ENCODE results near the gene GALNTL6.

The GALNTL6 gene

GRCh38 chr4:171876636-171877035 lies 63.4 kb downstream of the GALNTL6 start:
- no peak for DNase-seq (ENCODE audit: low read depth in 2 of 2, low spot score in 1 of 2)

GRCh38 chr4:171880136-171880535 lies 66.9 kb downstream of the GALNTL6 start:
- DNase-seq (ENCODE audit: low read depth in 2 of 2, low spot score in 1 of 2), result no peak

GRCh38 chr4:171889681-171890080 lies 76.5 kb downstream of the GALNTL6 start:
- DNase-seq (ENCODE audit: low read depth in 2 of 2, low spot score in 1 of 2), result no peak

- no peak for DNase-seq (ENCODE audit: low read depth in 2 of 2, low spot score in 1 of 2)
These were observed 77.8 kb downstream of the GALNTL6 start for GRCh38 chr4:171891038-171891437.

GRCh38 chr4:171896426-171896825 lies 83.2 kb downstream of the GALNTL6 start:
- DNase-seq (ENCODE audit: low read depth in 2 of 2, low spot score in 1 of 2), result no peak

- no peak for DNase-seq (ENCODE audit: low read depth in 2 of 2, low spot score in 1 of 2)
These were observed 106.1 kb downstream of the GALNTL6 start for GRCh38 chr4:171919314-171919713.

DNA sequence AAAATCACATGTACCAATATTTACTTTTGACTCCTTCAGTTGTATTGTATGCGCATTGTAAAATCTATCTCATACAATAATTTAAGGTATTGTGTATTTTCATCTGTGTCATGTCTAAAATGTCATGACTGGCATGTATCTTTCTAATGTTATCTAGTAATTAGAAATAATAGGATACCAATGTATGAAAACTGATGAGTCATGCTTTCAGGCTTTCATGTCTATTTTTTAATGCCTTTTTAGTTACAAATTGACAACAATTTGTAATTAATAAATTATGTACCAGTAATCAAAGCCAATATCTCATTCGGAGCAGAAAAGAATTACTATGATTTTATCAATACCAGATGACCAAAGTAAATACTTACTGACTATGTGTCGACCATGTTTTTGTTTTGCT lies 107.7 kb downstream of the GALNTL6 start:
- DNase-seq (ENCODE audit: low read depth in 2 of 2, low spot score in 1 of 2), result no peak

DNA sequence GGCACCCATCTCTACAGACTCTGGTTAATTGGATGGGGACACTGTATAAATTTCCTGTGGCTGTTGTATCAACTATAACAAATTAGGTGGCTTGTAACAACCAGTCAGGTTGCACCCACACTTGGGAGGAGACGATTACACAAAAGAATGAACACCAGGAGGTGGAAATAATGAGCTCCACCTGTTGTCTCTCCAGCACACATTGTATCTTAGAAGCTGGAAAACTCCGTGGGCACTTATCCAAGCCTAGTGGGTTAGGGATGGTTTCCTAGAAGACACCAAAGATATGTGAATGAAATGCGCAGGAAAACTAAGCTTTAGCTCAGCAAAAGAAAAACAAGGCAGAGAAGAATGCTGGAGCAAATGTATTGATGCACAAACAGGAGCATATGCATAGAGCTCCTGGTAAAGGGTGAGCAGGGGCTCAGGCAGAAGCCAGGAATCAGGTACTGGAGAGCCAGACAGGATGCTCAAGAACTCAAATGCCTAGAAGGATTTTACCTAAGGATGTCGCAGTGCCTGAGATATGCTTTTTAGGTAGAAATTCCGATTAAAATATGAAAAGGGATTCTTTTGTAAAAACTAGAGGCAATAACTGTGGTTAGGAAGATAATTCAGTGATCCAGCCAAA lies 111.7 kb downstream of the GALNTL6 start:
- DNase-seq (ENCODE audit: low read depth in 2 of 2, low spot score in 1 of 2), result no peak

- DNase-seq (ENCODE audit: low read depth in 2 of 2, low spot score in 1 of 2), result no peak
These were observed 115.1 kb downstream of the GALNTL6 start for GRCh38 chr4:171928336-171928735.

- no peak for DNase-seq (ENCODE audit: low read depth in 2 of 2, low spot score in 1 of 2)
These were observed 116.3 kb downstream of the GALNTL6 start for GRCh38 chr4:171929477-171929876.

DNA sequence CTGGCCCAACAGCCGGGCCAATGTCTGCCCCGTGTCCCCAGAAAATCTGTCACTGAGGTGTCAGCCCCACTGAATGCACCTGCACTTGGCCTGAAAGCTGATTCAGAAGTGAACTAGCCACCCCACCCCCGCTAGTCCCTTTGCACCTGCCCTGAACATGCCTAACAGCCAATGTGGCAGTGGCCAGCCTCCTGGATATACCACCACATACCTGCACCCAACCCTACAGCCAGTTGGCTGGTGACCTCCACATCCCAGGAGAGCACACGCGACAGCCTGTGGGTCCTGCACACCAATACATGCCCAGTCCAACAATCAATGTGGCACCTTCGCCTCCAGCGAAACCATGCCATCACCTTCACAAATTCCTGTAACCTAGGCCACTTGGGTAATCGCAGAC lies 116.7 kb downstream of the GALNTL6 start:
- no peak for DNase-seq (ENCODE audit: low read depth in 2 of 2, low spot score in 1 of 2)

DNA sequence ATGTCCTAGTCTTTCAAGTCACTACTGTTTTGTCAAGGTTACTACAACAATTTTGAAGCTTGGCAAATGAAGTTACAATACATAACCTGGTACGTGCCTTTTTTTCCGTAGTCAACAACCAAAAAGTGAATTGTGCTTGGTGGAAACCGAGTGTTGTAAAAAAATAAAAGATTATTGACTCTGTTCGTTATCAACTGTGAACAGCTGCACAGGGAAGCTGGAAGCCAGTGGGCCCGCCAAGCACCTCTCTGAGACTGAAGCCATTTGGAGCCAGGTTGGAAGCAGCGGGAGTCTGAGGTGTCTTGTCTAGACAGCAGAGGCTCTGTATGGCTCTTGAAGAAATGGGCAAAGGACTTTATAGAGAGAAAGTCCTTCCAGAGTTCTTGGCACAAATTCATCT lies 119.0 kb downstream of the GALNTL6 start:
- DNase-seq (ENCODE audit: low read depth in 2 of 2, low spot score in 1 of 2), result no peak

- DNase-seq (ENCODE audit: low read depth in 2 of 2, low spot score in 1 of 2), result no peak
These were observed 127.5 kb downstream of the GALNTL6 start for GRCh38 chr4:171940656-171941055.

GRCh38 chr4:171947400-171947799 lies 134.2 kb downstream of the GALNTL6 start:
- DNase-seq (ENCODE audit: low read depth in 2 of 2, low spot score in 1 of 2), result no peak

DNA sequence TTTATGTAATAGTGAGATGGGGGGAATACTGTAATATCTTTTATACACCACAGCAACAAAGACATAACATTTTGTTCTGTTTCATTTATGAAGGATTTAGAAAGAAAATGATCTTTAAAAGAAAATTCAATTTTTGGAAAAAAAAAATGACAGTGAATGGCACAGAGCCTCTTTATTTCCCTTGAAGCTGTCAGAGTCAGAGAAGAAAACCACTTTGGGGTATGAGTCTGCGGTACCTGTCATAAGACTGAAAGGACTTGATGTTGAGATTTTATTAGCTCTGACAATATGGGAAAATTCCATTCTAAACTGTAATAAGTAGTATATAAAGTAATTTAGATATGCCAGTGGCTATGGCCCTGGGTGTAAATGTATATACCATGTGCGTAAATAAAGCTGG lies 134.8 kb downstream of the GALNTL6 start:
- no peak for DNase-seq (ENCODE audit: low read depth in 2 of 2, low spot score in 1 of 2)

DNA sequence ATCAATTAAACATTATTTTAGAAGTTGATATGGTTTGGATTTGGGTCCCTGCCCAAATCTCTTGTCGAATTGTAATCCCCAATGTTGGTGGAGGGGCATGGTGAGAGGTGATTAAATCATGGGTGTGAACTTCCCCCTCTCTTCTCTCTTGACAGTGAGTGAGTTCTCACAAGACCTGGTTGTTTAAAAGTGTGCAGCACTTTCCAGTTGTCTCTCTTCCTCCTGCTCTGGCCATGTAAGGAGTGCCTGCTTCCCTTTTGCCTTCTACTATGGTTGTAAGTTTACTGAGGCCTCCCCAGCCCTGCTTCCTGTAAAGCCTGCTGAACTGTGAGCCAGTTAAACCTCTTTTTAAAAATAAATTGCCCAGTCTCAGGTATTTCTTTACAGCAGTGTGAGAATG lies 141.4 kb downstream of the GALNTL6 start:
- DNase-seq (ENCODE audit: low read depth in 2 of 2, low spot score in 1 of 2), result no peak

DNA sequence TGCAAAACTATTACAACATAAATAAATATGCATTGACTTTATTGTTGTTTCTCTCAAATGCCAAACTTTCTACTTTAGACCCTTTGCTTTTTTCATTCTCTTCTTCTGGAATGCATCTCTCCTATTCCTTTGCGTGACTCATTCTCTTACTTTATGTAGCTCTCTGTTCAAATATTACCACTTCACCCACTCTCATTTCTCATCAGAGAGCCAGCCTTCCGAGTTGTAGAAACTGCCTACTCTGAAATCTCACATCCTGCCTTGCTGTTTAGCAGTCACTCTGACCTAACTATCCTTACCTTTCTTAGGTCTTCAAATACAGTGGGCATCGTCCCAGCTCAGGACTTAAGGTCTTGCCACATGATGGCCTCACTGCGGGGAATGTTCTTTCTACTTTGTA lies 143.5 kb downstream of the GALNTL6 start:
- no peak for DNase-seq (ENCODE audit: low read depth in 2 of 2, low spot score in 1 of 2)

DNA sequence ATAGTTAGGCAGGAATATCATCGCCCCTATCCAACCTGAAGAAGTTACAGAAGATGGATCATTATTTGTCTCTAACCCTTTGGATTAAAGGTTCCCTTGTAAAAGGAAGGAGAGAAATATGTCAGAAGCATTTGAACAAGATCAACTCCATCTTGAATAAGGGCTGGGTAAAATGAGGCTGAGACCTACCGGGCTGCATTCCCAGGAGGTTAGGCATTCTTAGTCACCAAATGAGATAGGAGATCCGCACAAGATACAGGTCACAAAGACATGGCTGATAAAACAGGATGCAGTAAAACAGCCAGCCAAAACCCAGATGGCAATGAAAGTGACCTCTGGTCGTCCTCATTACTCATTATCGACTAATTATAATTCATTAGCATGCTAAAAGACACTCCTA lies 148.9 kb downstream of the GALNTL6 start:
- no peak for DNase-seq (ENCODE audit: low read depth in 2 of 2, low spot score in 1 of 2)

- no peak for DNase-seq (ENCODE audit: low read depth in 2 of 2, low spot score in 1 of 2)
These were observed 153.2 kb downstream of the GALNTL6 start for GRCh38 chr4:171966356-171966755.

DNA sequence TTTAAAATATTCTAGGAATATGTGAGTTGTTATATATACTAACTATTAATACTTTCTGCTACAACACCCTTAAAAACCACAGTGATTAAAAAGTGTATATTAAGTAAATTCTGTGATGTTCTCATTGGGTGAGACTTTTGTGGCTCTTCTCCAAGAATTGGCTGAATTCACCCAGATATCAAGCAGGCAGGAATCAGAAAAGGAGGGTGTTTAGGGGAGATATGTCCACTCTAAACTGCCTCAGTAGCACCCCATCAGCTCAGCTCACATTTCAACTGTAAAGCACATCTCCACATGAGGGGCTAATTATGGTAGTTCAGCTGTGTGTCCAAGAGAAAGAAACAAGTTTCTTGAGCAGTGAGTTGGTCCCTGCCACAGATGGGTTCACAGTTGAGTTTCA lies 165.0 kb downstream of the GALNTL6 start:
- DNase-seq (ENCODE audit: low read depth in 2 of 2, low spot score in 1 of 2), result no peak

DNA sequence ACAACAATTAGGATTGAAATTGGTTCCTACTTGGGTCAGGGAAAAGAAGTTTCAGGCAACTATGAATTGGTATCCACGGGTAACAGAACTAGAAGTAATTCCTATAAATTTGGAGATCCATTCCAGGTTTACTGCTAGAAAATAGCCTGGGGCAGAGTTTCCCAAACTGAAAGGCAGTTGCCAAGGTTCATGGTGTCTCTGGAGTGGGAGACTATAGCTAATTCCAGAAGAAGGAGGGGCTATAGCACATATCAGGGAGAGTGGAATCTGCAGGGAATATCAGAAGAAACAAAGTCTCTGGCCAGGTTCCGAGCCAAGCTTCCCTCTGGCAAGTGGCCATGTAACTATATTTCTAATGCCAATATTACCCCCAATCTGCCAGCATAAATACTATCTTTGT lies 166.3 kb downstream of the GALNTL6 start:
- DNase-seq (ENCODE audit: low read depth in 2 of 2, low spot score in 1 of 2), result no peak

DNA sequence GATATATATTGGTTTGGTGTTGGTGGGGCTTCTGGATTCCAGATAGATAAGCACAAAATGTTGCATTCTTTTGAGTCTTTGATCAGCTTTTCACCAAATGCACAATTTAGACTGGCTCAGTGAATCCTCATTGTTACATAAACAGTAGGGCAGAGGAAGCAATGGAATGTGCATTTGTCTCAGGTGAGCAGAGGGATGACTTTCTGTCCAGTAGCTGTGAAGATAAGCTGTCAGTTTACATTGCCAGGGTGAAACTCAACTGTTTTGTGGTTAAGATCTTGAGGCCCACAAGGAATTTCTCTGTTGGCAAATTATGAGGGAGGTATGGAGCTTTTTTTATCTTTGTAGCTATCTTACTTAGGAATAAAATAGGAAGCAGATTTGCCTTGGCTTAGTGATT lies 168.0 kb downstream of the GALNTL6 start:
- DNase-seq (ENCODE audit: low read depth in 2 of 2, low spot score in 1 of 2), result no peak

DNA sequence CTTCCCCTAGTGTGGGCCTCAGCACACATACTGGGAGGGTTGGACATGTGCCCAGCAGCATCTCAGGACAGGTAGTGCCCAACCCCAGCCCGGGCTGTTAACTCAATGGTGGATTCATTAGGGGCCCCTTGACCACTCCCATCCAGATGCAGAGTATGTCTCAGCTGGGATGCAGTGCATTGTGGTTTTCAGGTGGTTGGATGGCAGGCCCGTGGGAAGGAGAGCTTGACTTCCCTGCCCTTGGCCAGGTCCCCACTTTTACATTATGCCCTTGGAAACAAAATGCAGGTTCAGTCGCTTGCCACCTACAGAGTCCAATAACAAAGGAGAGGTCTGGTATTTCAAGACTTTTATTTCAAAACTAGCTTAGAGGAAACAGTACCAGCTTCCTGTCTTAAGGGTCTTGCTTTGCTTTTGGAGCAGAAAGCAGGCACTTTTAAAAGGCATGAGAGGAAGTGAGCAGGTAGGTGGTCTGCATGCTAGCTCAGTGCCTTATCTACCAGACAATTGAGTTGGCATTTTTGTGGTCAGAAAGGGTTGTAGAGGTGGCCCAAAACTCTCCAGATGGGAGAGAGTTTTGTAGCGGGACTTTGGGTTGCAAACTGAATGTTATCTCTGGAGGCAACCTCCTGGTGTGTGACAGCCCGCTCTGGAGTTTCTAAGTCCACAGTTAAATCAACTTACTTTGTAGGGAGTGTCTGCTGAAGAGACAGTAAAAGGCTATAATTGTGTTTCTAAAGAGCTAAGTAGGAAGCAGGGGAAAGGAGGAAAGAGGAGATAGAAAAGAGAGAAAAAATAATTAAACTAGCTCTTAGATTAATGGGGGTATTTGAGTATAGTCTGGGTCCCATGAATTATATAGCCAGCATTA lies 171.0 kb downstream of the GALNTL6 start:
- DNase-seq (ENCODE audit: low read depth in 2 of 2, low spot score in 1 of 2), result no peak
